ENCODE results near the gene STX2.
"Not testable (repeated sequence)": the region's sequence is repeated elsewhere in the genome, so short reads cannot be mapped to it uniquely, and the experiment has no call there.

STX2 gene

GRCh38 chr12:130764475-130765185, 74.4 kb downstream of the STX2 start:
- DNase-seq (ENCODE audit: low spot score): no peak

GRCh38 chr12:130764073-130764472, 75.0 kb downstream of the STX2 start:
- no peak for DNase-seq (ENCODE audit: low spot score)

GRCh38 chr12:130762319-130762675, 76.8 kb downstream of the STX2 start:
- no peak for DNase-seq (ENCODE audit: low spot score)

- DNase-seq (ENCODE audit: low spot score): peak; percentile 31
These were observed 77.3 kb downstream of the STX2 start for GRCh38 chr12:130761537-130762318.

- peak; percentile 10 for DNase-seq (ENCODE audit: low spot score)
These were observed 84.7 kb downstream of the STX2 start for GRCh38 chr12:130754234-130754901.

GRCh38 chr12:130752692-130753230, 86.3 kb downstream of the STX2 start:
- no peak for DNase-seq (ENCODE audit: low spot score)

- not testable (repeated sequence) for DNase-seq (ENCODE audit: low spot score)
These were observed 87.0 kb downstream of the STX2 start for GRCh38 chr12:130752037-130752436.

GRCh38 chr12:130748786-130749185, 90.3 kb downstream of the STX2 start:
- DNase-seq (ENCODE audit: low spot score): no peak

- peak; percentile 65 for DNase-seq (ENCODE audit: low spot score)
These were observed 90.9 kb downstream of the STX2 start for GRCh38 chr12:130747867-130748740.

- no peak for DNase-seq (ENCODE audit: low spot score)
These were observed 92.5 kb downstream of the STX2 start for GRCh38 chr12:130746546-130746945.

- DNase-seq (ENCODE audit: low spot score): no peak
These were observed 93.1 kb downstream of the STX2 start for GRCh38 chr12:130745921-130746320.

- DNase-seq (ENCODE audit: low spot score): no peak
These were observed 94.8 kb downstream of the STX2 start for GRCh38 chr12:130744274-130744673.

- DNase-seq (ENCODE audit: low spot score): no peak
These were observed 95.4 kb downstream of the STX2 start for GRCh38 chr12:130743606-130744005.

- no peak for DNase-seq (ENCODE audit: low spot score)
These were observed 95.9 kb downstream of the STX2 start for GRCh38 chr12:130743176-130743575.

- no peak for DNase-seq (ENCODE audit: low spot score)
These were observed 96.3 kb downstream of the STX2 start for GRCh38 chr12:130742716-130743115.

GRCh38 chr12:130742112-130742511, 96.9 kb downstream of the STX2 start:
- no peak for DNase-seq (ENCODE audit: low spot score)

Measured in globus pallidus (tissue), 1 donor.